KOPT-K1 (cell line): Measurements from ENCODE around the gene LYZL4.

Experiments used
- H3K27ac ChIP-seq: fragments of 200-600 bp; sonication (generic); 2 replicates; pipeline ENCODE4 v1.5.1; 2016; ENCODE audit warnings: antibody characterized with exemption, mild to moderate bottlenecking, low read depth, low read length; ENCODE audit not compliant: poor library complexity, severe bottlenecking
- H3K36me3 ChIP-seq: fragments of 200-600 bp; sonication (generic); 2 replicates; pipeline ENCODE4 v1.5.1; 2017; ENCODE audit warnings: antibody characterized with exemption, mild to moderate bottlenecking, low read length, moderate library complexity; ENCODE audit not compliant: insufficient read depth
- H3K9me3 ChIP-seq: fragments of 200-600 bp; sonication (generic); 2 replicates; pipeline ENCODE4 v1.5.1; 2017; ENCODE audit warnings: antibody characterized with exemption, low read length, mild to moderate bottlenecking; ENCODE audit not compliant: insufficient read depth, poor library complexity, severe bottlenecking

Gene LYZL4

GRCh38 chr3:42410370-42411131 is at the start of gene LYZL4:
Gene LYZL4, minus strand, starts transcription at chr3:42410610. Its CDS starts 3,359 bp downstream, at chr3:42407251.
- H3K27ac ChIP-seq = no peak within 1 kb of the TSS
- no peaks in the 10 kb centered on the region for H3K9me3 ChIP-seq
- no peaks in the 10 kb centered on the region for H3K36me3 ChIP-seq

GRCh38 chr3:42459151-42459550 is 48.7 kb upstream of the LYZL4 start:
- Histone ChIP-seq H3K36me3 (no peaks in the 10 kb centered on the region), H3K9me3 (no peaks in the 10 kb centered on the region), H3K27ac (no peak overlapping the region)

GRCh38 chr3:42456211-42456610 is 45.8 kb upstream of the LYZL4 start:
- Histone ChIP-seq H3K27ac (no peak overlapping the region), H3K36me3 (no peaks in the 10 kb centered on the region), H3K9me3 (no peaks in the 10 kb centered on the region)

- Histone ChIP-seq H3K9me3 (no peaks in the 10 kb centered on the region), H3K27ac (no peak overlapping the region), H3K36me3 (no peaks in the 10 kb centered on the region)
These were observed 41.3 kb upstream of the LYZL4 start for GRCh38 chr3:42451546-42452230.

- no peaks in the 10 kb centered on the region for H3K9me3 ChIP-seq
- H3K27ac ChIP-seq = no peak overlapping the region
- H3K36me3 ChIP-seq = no peaks in the 10 kb centered on the region
These were observed 40.7 kb upstream of the LYZL4 start for GRCh38 chr3:42451116-42451515.

- Histone ChIP-seq H3K27ac (no peak overlapping the region), H3K9me3 (no peaks in the 10 kb centered on the region), H3K36me3 (no peaks in the 10 kb centered on the region)
These were observed 40.2 kb upstream of the LYZL4 start for GRCh38 chr3:42450567-42450966.

GRCh38 chr3:42447481-42447880 is 37.1 kb upstream of the LYZL4 start:
- H3K9me3 ChIP-seq = no peaks in the 10 kb centered on the region
- no peaks in the 10 kb centered on the region for H3K36me3 ChIP-seq
- no peak overlapping the region for H3K27ac ChIP-seq

GRCh38 chr3:42446111-42447050 is 36.0 kb upstream of the LYZL4 start:
- Histone ChIP-seq H3K9me3 (no peaks in the 10 kb centered on the region), H3K27ac (no peak overlapping the region), H3K36me3 (no peaks in the 10 kb centered on the region)

GRCh38 chr3:42443819-42444436 is 33.5 kb upstream of the LYZL4 start:
- Histone ChIP-seq H3K9me3 (no peaks in the 10 kb centered on the region), H3K27ac (no peak overlapping the region), H3K36me3 (no peaks in the 10 kb centered on the region)

- Histone ChIP-seq H3K27ac (no peak overlapping the region), H3K9me3 (no peaks in the 10 kb centered on the region), H3K36me3 (no peaks in the 10 kb centered on the region)
These were observed 32.9 kb upstream of the LYZL4 start for GRCh38 chr3:42443292-42443691.

- Histone ChIP-seq H3K27ac (no peak overlapping the region), H3K9me3 (no peaks in the 10 kb centered on the region), H3K36me3 (no peaks in the 10 kb centered on the region)
These were observed 32.2 kb upstream of the LYZL4 start for GRCh38 chr3:42442640-42443039.

- Histone ChIP-seq H3K27ac (no peak overlapping the region), H3K9me3 (no peaks in the 10 kb centered on the region), H3K36me3 (no peaks in the 10 kb centered on the region)
These were observed 31.4 kb upstream of the LYZL4 start for GRCh38 chr3:42441791-42442190.

GRCh38 chr3:42440924-42441323 is 30.5 kb upstream of the LYZL4 start:
- H3K27ac ChIP-seq = no peak overlapping the region
- no peaks in the 10 kb centered on the region for H3K9me3 ChIP-seq
- H3K36me3 ChIP-seq = no peaks in the 10 kb centered on the region

GRCh38 chr3:42439261-42440115 is 29.1 kb upstream of the LYZL4 start:
- Histone ChIP-seq H3K36me3 (no peaks in the 10 kb centered on the region), H3K27ac (no peak overlapping the region), H3K9me3 (no peaks in the 10 kb centered on the region)
